NK-92 (cell line): Measurements from ENCODE around the gene EIF4A3.
"Not testable (repeated sequence)": the region's sequence is repeated elsewhere in the genome, so short reads cannot be mapped to it uniquely, and the experiment has no call there.

ENCODE experiments used
- DNase-seq: peaks from one replicate; lab custom pipeline; 2025; ENCODE audit not compliant: unreplicated experiment; lab: John Stamatoyannopoulos, UW

EIF4A3 gene

DNA sequence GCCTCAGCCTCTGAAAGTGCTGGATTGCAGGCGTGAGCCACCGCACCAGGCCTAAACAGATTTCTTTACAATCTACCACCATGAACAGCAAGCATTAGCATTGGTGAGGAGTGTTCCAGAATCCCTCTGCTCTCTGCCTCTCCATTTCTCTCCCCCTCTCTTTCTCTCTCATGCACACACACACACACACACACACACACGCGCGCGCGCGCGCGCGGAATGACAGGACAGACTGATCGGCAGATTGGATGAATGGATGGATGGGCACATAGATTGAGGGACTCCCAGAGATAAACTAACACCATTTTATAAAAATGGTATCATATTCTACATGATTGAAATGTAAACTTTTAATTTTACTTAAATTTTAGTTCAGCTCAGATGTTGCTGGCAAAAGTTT, 26.2 kb upstream of the EIF4A3 start:
- DNase-seq, result no peak

DNA sequence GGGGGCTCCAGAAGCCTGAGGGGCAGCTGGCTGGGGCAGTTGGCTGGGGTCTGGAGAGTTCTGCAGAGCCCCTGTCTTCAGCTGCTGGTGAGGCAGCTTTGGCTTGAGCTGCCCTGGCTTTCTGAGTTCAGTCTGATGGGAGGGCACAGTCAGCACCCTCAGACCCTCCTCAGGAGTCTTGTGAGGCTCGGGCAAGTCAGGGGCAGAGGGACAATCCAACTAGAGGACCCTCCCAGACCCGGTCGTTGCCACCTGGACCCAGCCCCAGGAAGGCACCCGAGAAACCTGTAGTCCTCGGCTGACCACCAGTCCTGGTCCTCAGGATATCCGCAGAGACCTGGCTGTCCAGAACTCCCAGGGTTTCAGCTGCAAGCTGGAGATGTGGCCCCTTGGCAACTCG, 24.8 kb upstream of the EIF4A3 start:
- no peak for DNase-seq

DNA sequence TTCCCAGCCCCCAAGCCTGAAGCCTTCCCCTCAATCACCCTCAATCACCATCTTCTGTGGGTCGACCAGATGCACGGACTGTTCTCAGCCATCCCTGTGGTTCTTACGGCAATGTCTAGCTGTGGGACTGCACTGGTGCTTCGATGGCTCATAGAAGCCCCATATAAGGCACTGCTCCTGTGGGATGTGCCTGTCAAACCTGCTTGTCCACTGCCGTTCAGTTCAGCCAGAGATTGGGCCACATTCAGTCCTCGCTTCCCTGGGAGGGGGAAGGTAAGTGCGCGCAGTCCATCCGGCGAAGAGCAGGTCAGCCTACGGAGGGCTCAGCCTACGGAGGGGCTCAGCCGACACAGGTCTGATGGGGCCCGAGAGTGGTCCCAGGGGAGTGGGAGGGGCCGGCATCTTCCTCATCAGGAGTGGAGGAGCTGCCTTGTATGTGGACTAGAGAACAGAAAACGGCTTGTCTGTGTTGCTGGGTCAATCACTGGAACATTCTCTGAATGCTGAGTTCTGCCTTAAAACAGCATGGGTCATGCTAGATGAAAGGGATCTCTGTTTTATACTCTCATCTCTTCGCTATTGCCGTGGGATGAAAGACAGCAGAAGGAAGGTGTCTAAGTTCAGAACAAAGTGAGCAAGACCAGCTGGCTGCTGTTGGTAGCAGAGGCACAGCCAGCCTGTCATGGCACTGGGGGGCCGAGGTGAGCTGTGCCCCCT, 23.0 kb upstream of the EIF4A3 start, which contains the start of gene CARD14:
Gene CARD14 (plus strand): TSS at position 247 of the 717 bp plus-strand sequence. CDS start 11,409 bp downstream, outside the sequence.
- DNase-seq, result no peak

- DNase-seq, result no peak
Measured at GRCh38 chr17:80169107-80169506, 22.2 kb upstream of the EIF4A3 start.

- DNase-seq, result no peak
Measured at GRCh38 chr17:80168371-80168770, 21.4 kb upstream of the EIF4A3 start.

GRCh38 chr17:80166446-80166845, 19.5 kb upstream of the EIF4A3 start:
- no peak for DNase-seq

DNA sequence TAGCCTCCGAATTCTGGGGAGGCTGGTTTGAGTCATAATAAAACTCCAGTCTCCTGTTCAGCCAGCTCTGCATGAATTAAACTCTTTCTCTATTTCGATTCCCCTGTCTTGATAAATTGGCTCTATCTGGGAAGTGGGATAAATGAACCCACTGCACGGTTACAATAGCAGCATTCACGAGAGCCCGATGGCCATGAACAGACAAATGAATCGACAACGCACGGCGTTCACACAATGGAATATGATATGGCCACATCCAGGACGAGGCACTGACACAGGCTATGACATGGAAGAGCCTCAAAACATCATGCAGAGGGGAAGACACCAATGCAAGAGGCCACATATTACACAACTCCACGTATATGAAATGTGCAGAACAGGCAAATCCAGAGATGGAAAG, 17.3 kb upstream of the EIF4A3 start:
- no peak for DNase-seq

- no peak for DNase-seq
Measured at GRCh38 chr17:80163336-80163735, 16.4 kb upstream of the EIF4A3 start.

- no peak for DNase-seq
Measured at GRCh38 chr17:80160536-80160935, 13.6 kb upstream of the EIF4A3 start.

DNA sequence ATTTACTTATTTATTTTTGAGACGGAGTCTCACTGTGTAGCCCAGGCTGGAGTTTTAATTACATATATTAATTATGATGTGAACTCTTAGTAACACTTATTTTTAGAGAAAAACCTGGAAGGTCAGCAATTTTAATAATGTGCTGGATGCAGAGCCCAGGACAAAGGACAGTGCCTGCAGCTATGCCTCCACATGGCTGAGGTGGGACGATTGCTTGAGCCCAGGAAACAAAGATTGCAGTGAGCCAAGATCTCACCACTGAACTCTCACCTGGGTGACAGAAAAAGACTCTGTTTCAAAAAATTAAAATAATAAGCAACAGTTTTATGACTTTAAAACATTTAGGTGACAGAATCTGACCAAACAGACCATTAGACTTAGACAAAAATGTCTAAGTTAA, 11.9 kb upstream of the EIF4A3 start:
- DNase-seq, result no peak

- not testable (repeated sequence) for DNase-seq
Measured at GRCh38 chr17:80155600-80155999, 8.7 kb upstream of the EIF4A3 start.

- DNase-seq, result no peak
Measured at GRCh38 chr17:80154166-80154565, 7.2 kb upstream of the EIF4A3 start.

DNA sequence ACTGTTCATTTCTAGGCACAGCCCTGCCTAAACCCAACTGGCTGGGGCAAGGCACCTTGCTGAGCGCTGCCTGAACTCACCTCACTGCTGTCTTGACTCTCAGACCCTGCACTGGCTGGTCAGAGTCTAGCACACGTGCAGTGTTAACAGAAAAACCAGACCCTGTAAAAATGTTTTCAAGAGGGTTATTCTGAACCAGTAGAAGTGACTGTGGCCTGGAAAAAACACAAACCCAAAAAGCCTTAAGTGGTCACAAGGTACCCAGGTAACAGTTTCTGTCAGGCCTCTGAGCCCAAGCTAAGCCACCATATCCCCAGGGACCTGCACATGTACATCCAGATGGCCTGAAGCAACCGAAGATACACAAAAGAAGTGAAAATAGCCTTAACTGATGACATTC, 6.1 kb upstream of the EIF4A3 start:
- DNase-seq, result no peak

GRCh38 chr17:80152081-80152702, 5.3 kb upstream of the EIF4A3 start:
- DNase-seq, result no peak

- DNase-seq, result no peak
Measured at GRCh38 chr17:80151333-80151732, 4.4 kb upstream of the EIF4A3 start.

DNA sequence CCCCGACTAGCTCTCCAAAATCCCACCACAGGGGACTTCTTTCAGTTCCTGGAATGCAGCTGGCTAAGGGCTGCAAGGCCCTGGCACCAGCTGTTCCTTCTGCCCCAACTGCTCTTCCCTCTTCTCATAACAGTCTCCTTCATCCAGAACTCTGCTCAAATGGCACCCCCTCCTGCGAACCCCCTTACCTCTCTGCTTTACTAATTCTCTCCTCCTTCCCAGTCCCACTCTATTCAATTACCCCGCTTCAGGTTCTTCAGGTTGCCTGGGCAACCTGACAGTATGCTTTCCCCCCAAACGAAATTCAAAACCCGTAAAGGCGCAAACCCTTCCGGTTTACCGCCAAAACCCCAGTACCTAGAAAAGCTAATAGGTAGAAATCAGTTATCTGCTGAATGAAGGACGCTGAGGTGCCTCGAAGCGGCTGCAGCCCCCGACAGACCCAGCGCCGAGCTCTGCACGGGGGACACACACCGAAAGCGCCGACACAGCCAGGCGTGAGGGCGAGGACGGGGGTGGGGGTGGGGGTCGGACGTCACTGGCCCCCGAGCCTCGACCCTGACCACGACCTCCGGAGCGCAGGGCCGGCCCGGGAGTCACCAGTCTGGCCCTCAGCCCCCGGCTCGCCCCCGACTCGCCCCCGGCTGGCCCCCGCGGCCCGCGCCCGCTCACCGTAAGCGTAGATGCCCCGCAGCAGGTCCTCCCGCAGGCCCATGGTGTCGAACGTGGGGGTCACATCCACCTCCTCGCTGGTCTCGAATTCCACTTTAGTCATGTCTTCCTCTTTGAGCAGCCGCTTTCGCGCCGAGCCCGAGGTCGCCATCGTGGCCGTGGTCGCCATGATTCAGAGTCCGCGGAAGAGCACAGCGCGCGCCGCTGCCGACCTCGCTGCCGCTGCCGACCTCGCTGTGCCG, 550 bp downstream of the EIF4A3 start:
- no peak for DNase-seq

DNA sequence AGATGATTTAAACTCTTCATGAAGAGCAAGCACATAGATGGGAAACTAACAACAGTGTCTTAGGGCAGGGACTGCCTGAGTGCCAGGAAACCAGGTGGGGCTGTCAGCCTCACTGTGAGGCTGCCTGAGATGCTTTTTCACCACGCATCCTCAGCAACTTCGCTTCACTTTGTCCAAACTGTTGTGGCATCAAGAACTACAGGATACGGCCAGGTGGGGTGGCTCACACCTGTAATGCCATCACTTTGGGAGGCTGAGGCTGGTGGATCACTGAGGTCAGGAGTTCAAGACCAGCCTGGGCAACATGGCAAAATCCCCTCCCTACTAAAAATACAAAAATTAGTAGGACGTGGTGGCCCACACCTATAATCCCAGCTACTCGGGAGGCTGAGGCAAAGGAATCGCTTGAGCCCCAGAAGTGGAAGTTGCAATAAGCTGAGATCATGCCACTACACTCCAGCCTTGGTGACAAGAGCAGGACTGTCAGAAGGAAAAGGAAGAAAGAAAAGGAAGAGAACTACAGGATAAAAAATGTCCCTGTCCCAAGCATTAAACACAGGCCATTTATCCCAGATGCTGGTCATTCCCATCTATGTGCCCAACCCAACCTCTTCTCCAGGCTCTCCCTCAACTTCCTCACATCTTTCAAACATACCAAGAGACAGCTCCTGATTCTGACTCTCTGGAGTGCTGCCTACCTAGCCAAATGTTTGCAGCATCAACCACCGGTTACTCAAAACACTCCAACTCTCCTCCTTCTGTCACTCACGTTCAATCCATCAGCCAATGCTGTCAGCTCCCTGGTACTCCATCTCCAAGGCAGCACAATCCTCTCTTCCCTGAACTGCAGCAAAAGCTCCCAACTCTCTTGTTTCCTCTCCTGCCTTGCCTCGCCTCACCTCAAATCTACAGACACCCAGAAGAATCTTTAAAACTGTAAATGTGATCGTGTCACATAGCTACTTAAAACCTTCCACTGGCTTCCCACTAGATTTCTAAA, 1.6 kb downstream of the EIF4A3 start:
- DNase-seq, result no peak

DNA sequence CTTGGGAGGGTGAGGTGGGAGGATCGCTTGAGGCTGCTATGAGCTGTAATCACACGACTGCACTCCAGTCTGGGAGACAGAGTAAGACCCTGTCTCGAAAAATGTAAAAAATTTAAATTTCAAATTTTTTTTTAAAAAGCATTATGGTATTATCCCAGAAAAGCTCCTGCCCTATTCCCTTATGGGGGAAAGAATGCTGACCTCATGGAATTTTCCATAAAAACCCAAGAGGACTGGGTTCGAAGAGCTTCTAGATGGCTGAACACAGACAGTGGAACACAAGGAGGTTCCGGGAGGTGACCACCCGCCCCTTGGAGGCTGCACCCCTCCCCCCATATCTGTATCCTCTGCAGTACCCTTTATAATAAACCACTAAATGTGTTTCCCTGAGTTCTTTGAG, 4.0 kb downstream of the EIF4A3 start:
- DNase-seq, result no peak

DNA sequence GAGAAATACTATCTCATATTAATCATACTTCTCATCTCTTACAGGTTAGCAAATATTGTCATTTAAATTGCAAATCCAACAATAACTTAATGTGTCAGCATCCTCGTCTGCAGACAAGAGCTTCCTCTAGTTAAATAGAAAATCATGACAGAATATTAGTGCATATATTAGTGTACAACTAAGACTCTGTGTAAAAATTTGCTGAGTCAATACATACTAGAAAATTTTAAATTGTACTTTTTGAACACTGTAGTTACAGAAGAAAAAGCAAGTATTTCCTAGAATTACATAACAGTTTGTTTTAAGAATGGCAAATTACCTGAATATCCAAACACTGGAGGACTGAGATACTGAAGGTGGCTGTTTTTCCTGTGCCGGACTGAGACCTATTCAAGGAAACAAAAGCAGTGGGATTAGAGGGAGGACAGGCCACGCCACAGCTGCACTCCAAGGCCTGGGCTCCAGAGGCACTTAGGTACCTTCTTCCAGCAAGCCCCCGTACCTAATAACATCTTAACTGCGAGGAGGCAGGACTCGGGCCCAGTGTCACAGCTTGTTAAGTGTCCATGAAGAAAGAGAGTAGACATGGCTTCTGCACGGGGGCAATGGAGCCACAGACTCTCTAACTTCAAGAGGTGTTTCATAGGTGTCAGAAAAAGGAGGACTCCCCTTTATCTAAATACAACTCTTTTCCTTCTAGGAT, 5.3 kb downstream of the EIF4A3 start:
- no peak for DNase-seq

- no peak for DNase-seq
Measured at GRCh38 chr17:80138856-80139426, 8.0 kb downstream of the EIF4A3 start.
